ENCODE data around the gene BICD1. TPM values are rescaled to one million over a fixed set of nuclear protein-coding genes. Genes with fewer than 3 reads are reported as not detected.
A peak's percentile ranks its signal among the peaks of the same experiment; 100 is the strongest.

The BICD1 gene
- total and polyA plus RNA-seq, 2 experiments from 2014 or later: 59.3 to 83.6 TPM

GRCh38 chr12:32284561-32284960 is 177.9 kb downstream of the BICD1 start (continued):
- TF ChIP-seq ZNF114 (CRISPR knock-in tag; IDR thresholded peaks at IDR 0.05) (no peak), NANOG (IDR thresholded peaks at IDR 0.05; ENCODE audit: borderline replicate concordance) (no peak), ZNF331 (CRISPR knock-in tag; IDR thresholded peaks at IDR 0.05; ENCODE audit: low read depth) (no peak), EZH2 (IDR thresholded peaks at IDR 0.05; ENCODE audit: low read depth, unreplicated experiment) (no peak), STAT1 (IDR thresholded peaks at IDR 0.05; ENCODE audit: unreplicated experiment) (no peak), POLR2AphosphoS5 (IDR thresholded peaks at IDR 0.05; ENCODE audit: low read depth) (no peak), CTCF (conservative IDR thresholded peaks at IDR 0.05; ENCODE audit: low read depth in 2 of 2) (no peak), ETS1 (IDR thresholded peaks at IDR 0.05) (no peak), JUNB (IDR thresholded peaks at IDR 0.05; ENCODE audit: unreplicated experiment) (no peak), CREB1 (CRISPR knock-in tag; IDR thresholded peaks at IDR 0.05; ENCODE audit: low read depth) (no peak), EZH2phosphoT487 (IDR thresholded peaks at IDR 0.05; ENCODE audit: unreplicated experiment) (no peak)
- TF ChIP-seq, protein P1, sequence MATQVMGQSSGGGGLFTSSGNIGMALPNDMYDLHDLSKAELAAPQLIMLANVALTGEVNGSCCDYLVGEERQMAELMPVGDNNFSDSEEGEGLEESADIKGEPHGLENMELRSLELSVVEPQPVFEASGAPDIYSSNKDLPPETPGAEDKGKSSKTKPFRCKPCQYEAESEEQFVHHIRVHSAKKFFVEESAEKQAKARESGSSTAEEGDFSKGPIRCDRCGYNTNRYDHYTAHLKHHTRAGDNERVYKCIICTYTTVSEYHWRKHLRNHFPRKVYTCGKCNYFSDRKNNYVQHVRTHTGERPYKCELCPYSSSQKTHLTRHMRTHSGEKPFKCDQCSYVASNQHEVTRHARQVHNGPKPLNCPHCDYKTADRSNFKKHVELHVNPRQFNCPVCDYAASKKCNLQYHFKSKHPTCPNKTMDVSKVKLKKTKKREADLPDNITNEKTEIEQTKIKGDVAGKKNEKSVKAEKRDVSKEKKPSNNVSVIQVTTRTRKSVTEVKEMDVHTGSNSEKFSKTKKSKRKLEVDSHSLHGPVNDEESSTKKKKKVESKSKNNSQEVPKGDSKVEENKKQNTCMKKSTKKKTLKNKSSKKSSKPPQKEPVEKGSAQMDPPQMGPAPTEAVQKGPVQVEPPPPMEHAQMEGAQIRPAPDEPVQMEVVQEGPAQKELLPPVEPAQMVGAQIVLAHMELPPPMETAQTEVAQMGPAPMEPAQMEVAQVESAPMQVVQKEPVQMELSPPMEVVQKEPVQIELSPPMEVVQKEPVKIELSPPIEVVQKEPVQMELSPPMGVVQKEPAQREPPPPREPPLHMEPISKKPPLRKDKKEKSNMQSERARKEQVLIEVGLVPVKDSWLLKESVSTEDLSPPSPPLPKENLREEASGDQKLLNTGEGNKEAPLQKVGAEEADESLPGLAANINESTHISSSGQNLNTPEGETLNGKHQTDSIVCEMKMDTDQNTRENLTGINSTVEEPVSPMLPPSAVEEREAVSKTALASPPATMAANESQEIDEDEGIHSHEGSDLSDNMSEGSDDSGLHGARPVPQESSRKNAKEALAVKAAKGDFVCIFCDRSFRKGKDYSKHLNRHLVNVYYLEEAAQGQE (IDR thresholded peaks at IDR 0.05; ENCODE audit: unreplicated experiment): no peak

GRCh38 chr12:32285021-32285420 is 178.4 kb downstream of the BICD1 start:
- Mint-ChIP-seq H3K36me3 (ENCODE audit: low read depth) (peaks cover 8% of the 10 kb centered on the region), H3K27me3 (ENCODE audit: insufficient read depth, low read depth, poor library complexity) (no peaks in the 10 kb centered on the region), H3K9me3 (peaks cover 3% of the 10 kb centered on the region; the same call in 1 of the 3 replicates), H3K4me1 (peaks cover 18% of the 10 kb centered on the region), H3K27ac (no peak overlapping the region), H3K4me3 (no peak overlapping the region)
- DNase-seq (ENCODE audit: low spot score) (no peak), ATAC-seq (peak; percentile 26; the same call in 2 of the 3 replicates)
- Histone ChIP-seq H3K36me3 (ENCODE audit: insufficient read depth) (no peaks in the 10 kb centered on the region), H3K4me1 (ENCODE audit: insufficient read depth) (peaks cover 29% of the 10 kb centered on the region), H2AFZ (no peak overlapping the region), H3K4me2 (peak overlapping the region; percentile 36), H3K27ac (ENCODE audit: low read depth) (peak overlapping the region; percentile 33), H3F3A (replicated peaks; ENCODE audit: low read depth) (no peaks in the 10 kb centered on the region), H3K79me2 (replicated peaks; ENCODE audit: insufficient read depth) (peaks cover 30% of the 10 kb centered on the region), H3K9me2 (ENCODE audit: insufficient read depth) (no peaks in the 10 kb centered on the region), H3K4me3 (no peak overlapping the region), H3K27me3 (ENCODE audit: insufficient read depth) (no peaks in the 10 kb centered on the region), H4K20me1 (replicated peaks; ENCODE audit: insufficient read depth) (no peaks in the 10 kb centered on the region)
- TF ChIP-seq, protein P2, sequence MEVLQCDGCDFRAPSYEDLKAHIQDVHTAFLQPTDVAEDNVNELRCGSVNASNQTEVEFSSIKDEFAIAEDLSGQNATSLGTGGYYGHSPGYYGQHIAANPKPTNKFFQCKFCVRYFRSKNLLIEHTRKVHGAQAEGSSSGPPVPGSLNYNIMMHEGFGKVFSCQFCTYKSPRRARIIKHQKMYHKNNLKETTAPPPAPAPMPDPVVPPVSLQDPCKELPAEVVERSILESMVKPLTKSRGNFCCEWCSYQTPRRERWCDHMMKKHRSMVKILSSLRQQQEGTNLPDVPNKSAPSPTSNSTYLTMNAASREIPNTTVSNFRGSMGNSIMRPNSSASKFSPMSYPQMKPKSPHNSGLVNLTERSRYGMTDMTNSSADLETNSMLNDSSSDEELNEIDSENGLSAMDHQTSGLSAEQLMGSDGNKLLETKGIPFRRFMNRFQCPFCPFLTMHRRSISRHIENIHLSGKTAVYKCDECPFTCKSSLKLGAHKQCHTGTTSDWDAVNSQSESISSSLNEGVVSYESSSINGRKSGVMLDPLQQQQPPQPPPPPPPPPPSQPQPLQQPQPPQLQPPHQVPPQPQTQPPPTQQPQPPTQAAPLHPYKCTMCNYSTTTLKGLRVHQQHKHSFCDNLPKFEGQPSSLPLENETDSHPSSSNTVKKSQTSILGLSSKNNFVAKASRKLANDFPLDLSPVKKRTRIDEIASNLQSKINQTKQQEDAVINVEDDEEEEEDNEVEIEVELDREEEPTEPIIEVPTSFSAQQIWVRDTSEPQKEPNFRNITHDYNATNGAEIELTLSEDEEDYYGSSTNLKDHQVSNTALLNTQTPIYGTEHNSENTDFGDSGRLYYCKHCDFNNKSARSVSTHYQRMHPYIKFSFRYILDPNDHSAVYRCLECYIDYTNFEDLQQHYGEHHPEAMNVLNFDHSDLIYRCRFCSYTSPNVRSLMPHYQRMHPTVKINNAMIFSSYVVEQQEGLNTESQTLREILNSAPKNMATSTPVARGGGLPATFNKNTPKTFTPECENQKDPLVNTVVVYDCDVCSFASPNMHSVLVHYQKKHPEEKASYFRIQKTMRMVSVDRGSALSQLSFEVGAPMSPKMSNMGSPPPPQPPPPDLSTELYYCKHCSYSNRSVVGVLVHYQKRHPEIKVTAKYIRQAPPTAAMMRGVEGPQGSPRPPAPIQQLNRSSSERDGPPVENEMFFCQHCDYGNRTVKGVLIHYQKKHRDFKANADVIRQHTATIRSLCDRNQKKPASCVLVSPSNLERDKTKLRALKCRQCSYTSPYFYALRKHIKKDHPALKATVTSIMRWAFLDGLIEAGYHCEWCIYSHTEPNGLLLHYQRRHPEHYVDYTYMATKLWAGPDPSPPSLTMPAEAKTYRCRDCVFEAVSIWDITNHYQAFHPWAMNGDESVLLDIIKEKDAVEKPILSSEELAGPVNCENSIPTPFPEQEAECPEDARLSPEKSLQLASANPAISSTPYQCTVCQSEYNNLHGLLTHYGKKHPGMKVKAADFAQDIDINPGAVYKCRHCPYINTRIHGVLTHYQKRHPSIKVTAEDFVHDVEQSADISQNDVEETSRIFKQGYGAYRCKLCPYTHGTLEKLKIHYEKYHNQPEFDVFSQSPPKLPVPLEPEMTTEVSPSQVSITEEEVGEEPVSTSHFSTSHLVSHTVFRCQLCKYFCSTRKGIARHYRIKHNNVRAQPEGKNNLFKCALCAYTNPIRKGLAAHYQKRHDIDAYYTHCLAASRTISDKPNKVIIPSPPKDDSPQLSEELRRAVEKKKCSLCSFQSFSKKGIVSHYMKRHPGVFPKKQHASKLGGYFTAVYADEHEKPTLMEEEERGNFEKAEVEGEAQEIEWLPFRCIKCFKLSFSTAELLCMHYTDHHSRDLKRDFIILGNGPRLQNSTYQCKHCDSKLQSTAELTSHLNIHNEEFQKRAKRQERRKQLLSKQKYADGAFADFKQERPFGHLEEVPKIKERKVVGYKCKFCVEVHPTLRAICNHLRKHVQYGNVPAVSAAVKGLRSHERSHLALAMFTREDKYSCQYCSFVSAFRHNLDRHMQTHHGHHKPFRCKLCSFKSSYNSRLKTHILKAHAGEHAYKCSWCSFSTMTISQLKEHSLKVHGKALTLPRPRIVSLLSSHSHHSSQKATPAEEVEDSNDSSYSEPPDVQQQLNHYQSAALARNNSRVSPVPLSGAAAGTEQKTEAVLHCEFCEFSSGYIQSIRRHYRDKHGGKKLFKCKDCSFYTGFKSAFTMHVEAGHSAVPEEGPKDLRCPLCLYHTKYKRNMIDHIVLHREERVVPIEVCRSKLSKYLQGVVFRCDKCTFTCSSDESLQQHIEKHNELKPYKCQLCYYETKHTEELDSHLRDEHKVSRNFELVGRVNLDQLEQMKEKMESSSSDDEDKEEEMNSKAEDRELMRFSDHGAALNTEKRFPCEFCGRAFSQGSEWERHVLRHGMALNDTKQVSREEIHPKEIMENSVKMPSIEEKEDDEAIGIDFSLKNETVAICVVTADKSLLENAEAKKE (CRISPR knock-in tag; IDR thresholded peaks at IDR 0.05): no peak
- no peak for TF ChIP-seq ZNF331 (CRISPR knock-in tag; IDR thresholded peaks at IDR 0.05; ENCODE audit: low read depth)
- TF ChIP-seq STAT1 (IDR thresholded peaks at IDR 0.05; ENCODE audit: unreplicated experiment): no peak
